ENCODE results near the gene TNS1.

The TNS1 gene

GRCh38 chr2:217897816-217898806, 104.7 kb downstream of the TNS1 start:
- no peak for DNase-seq (ENCODE audit: low read depth)

DNA sequence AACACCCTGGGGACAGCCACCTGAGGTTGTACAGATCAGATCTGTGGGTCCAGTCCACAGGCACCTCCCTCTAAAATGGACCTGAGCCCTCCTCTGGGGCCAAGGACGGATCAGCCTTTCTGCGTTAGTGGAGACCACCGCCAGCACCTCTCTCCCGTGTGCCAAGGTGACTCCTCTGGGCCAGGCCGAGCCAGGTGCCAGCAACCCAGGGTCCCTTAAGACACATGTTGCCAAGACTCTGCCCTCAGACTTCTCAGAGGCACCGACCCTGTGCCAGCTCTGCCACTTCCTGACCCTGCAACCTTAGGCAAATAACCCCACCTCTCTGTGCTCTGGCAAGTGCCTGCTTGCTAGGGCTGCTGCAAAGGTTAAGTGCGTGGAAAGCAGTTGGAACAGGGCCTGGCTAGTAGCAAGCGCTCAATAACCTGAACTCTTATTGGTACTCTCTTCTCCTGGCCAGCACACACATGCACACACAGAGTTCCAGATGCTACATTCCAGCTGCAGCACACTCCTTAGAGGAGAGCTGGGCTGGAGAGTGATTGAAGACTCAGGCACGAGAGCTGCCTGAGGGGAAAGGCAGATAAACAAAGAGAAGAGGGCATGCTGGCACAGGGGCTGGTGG, 105.6 kb downstream of the TNS1 start:
- no peak for DNase-seq (ENCODE audit: low read depth)

DNA sequence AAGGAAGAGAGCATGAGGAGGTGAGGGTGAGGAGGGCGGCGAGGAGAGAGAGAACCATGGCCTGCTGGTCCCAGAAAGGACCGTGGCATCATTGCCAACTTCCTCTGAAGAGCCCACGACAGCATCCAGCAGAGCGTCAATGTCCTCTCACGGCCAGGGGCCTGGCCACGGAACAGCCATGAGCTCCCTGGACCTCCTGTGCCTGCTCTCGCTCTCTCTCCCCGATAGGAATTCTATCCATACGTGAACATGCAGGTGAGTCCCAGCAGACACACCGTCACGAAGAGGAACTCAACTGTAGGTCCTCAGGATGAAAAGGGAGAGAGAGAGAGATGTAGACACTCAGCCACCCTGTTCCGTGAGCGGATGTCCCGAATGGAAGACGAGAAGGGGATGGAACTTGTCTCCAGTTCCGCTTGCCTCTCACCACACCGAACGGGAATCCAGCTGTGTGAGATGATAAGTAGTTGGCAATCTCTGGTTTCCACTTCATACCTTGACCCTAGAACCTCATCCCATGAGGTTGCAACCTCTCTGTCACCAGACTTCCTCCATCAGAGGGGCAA, 107.6 kb downstream of the TNS1 start:
- DNase-seq (ENCODE audit: low read depth), result no peak

- DNase-seq (ENCODE audit: low read depth), result no peak
These were observed 109.4 kb downstream of the TNS1 start for GRCh38 chr2:217893440-217893839.

GRCh38 chr2:217892560-217892959, 110.2 kb downstream of the TNS1 start:
- no peak for DNase-seq (ENCODE audit: low read depth)

GRCh38 chr2:217890445-217890844, 112.3 kb downstream of the TNS1 start:
- no peak for DNase-seq (ENCODE audit: low read depth)

GRCh38 chr2:217889656-217890055, 113.1 kb downstream of the TNS1 start:
- no peak for DNase-seq (ENCODE audit: low read depth)

DNA sequence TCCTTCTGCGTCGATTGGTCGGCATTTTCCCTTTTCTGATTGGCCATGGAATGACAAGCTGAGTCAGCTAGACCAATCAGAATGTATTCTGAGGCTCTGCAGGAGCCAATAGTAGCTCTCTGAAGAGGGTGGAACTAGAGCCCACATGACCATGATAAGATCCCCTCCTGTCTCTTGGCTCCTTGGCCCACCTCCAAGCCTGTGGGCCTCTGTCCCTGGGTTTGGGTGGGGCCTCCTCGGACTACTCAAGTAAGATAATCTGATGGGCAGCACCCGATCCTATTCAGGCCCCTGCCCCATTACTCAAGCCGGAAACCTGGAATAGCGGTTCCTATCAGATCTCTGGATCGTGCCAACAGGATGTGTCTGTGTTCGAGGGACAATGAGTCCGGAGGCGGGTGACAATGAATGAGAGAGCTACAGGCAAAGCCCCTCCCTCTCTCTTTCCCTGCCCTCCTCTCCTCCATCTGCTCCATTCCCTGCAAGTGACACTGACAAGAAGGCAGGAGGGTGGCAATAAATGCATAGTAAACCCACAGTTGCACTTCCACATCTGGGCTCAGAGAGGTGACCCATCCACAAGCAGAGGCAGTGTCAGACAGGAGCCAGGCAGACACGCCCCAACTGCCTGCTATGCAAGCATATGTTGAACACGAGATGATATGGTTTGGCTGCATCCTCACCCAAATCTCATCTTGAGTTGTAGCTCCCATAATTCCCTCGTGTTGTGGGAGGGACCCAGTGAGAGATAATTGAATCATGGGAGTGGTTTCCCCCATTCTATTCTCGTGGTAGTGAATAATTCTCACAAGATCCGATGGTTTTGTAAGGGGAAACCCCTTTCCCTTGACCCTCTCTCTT, 114.7 kb downstream of the TNS1 start:
- no peak for DNase-seq (ENCODE audit: low read depth)

GRCh38 chr2:217886720-217887309, 116.0 kb downstream of the TNS1 start:
- DNase-seq (ENCODE audit: low read depth), result peak; percentile 13

DNA sequence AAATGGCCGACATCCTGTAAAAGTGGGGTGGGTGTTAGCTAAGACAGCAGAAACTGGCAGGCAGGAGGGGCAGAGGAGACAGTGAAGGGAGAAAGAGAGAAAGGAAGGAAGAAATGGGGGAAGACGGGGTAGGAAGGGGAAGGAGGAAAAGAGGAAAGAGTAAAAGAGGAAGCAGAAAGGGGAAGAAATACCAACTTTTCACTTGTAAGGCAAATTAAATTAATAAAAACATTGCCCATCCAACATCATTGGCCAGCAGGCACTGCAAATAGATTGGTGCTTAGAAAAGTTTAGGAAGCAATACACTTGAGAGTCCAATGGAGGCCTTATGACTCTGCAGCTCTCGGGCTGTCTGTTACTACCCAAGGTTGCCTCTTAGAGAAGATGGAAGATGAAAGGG, 116.7 kb downstream of the TNS1 start:
- DNase-seq (ENCODE audit: low read depth), result no peak

DNA sequence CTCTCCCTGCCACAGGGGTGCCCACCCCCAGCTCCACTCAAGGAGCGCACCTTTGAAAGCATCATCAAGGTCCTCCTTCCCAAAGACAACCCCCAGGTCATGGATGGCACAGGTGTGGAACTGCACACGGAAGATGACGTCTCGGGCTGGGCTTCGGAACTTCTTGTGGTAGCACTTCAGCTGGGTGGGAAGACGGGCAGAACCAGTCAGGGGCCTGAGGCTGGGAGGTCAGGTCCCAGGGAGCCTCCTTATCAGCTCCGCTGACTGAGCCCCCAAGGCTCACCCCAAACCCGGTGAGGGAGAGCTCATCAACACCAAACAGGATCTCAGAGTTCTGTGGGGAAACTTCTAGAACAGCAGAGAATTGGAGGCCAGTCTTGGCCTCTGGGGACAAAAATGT, 117.8 kb downstream of the TNS1 start:
- no peak for DNase-seq (ENCODE audit: low read depth)

DNA sequence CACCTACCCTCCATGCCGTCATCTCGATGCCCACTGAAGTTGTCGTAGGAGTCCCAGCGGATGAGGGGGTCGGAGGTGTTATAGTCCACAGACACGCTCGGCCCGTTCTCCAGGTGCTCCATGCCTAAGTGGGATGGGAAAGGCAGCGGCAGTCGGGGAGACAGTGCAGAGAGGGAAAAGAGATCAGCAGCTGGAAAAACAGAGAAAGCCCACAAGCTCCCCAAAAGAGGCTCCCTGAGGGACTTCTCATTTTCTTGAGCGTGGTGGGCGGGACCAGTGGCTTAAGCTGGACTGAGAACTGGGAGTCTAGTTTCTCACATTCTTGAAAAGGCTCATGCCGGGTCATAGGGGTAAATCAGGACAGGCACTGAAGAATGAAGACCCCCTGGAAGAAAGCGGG, 121.9 kb downstream of the TNS1 start:
- no peak for DNase-seq (ENCODE audit: low read depth)

- DNase-seq (ENCODE audit: low read depth), result no peak
These were observed 122.4 kb downstream of the TNS1 start for GRCh38 chr2:217880287-217880889.

- DNase-seq (ENCODE audit: low read depth), result no peak
These were observed 123.7 kb downstream of the TNS1 start for GRCh38 chr2:217878915-217879590.

DNA sequence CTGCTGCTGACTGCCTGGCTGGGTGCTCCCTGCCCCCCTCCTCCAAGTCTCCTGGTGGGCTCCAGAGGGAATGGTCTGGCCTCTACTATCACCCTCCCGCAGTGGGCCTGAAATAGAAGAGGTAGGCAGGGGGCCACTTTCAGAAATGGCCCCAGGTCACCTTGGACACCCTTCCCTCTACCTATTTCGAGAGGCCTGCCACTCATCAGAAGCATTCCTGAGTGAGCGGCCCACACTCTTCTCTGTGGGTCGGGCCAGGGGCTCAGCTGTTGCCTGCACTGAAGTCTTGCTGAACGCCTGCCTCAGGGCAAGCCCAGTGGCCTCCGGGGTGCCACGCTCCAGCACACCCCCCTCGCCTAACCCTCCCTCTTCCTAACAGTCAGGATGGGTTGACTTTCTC, 124.9 kb downstream of the TNS1 start:
- no peak for DNase-seq (ENCODE audit: low read depth)

DNA sequence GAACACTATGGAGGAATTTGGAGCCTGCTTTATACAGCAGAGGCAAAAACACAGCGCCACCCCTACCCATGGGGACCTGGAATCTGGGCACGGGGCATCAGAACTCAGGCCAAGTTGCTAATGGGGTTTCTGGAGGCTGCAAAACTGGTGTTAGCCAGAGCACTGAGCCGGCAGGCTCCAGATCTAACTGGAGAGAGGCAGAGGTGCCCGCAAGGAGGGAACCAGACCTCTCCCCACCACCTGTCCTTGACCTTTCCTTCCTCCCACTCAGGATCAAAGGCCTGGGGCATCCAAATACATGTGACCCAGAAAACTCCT, 126.6 kb downstream of the TNS1 start:
- no peak for DNase-seq (ENCODE audit: low read depth)

DNA sequence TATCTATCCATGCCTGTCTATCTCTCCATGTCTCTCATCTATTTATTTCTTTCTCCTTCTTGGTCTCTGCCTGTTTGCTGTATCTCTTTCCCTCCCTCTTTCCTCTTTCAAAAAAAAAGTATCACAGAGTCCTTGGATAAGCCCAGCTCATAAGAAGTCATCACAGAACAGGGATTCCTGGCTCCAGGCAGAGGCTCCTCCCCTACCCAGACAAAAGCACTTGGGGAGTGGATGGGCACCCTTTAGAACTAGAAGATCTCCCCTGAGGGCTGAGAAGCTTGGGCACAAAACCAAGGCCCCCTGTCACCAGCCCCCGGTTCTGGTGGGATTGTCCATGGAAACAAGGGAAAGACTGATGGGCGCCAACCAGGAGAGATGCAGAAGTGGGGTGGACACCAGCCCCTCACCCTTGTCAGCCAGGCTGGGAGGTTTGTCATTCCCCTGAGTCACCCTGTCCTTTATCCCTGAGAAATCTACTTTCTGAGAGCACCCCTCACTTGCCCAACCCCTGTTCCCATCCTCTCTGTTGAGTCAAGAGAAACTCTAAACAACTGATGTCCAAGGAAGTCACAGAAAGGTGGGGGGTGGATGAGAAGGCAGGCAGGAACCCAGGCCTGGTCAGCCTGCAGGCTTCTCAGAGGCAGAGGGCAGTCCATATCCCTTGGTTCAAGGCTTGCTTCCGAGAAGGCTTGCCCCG, 127.1 kb downstream of the TNS1 start:
- no peak for DNase-seq (ENCODE audit: low read depth)

GRCh38 chr2:217875138-217875537, 127.7 kb downstream of the TNS1 start:
- no peak for DNase-seq (ENCODE audit: low read depth)

GRCh38 chr2:217873371-217873770, 129.4 kb downstream of the TNS1 start:
- DNase-seq (ENCODE audit: low read depth), result no peak

- no peak for DNase-seq (ENCODE audit: low read depth)
These were observed 130.5 kb downstream of the TNS1 start for GRCh38 chr2:217872319-217872718.
